ENCODE data around the gene FHOD1.

DNA sequence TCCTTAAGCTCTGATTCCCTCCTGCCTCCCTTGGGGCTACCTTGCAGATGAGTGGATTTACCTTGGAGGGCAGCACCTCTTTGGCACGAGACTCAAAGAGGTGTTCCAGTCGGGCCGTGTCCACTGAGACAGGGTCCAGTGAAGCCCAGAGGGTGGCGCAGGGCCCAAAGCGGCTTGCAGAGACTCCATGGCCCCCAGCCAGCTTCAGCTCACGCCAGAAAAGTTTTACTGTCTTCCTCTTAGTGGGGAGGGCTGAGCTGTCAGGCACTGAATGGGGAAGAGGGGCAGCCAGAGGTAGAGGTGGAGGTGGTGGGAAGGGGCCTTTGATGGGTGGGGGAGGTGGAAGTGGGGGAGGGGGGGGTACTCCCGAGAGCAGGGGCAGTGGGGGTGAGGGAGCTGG, 13.7 kb downstream of the FHOD1 start:
- TF ChIP-seq, protein P1, sequence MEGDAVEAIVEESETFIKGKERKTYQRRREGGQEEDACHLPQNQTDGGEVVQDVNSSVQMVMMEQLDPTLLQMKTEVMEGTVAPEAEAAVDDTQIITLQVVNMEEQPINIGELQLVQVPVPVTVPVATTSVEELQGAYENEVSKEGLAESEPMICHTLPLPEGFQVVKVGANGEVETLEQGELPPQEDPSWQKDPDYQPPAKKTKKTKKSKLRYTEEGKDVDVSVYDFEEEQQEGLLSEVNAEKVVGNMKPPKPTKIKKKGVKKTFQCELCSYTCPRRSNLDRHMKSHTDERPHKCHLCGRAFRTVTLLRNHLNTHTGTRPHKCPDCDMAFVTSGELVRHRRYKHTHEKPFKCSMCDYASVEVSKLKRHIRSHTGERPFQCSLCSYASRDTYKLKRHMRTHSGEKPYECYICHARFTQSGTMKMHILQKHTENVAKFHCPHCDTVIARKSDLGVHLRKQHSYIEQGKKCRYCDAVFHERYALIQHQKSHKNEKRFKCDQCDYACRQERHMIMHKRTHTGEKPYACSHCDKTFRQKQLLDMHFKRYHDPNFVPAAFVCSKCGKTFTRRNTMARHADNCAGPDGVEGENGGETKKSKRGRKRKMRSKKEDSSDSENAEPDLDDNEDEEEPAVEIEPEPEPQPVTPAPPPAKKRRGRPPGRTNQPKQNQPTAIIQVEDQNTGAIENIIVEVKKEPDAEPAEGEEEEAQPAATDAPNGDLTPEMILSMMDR (conservative IDR thresholded peaks at IDR 0.05) = no peak
- no peak for TF ChIP-seq EZH2 (IDR thresholded peaks at IDR 0.05; ENCODE audit: low read depth)

Data from PC-9 (cell line).